Hepatocyte (in vitro differentiated cells): Measurements from ENCODE around the gene PDLIM1.

Source experiments
- CTCF ChIP-seq: fragments of 200-600 bp; sonication (generic); IDR thresholded peaks from 2 replicates; pipeline ENCODE4 v1.5.1; 2016; ENCODE audit warnings: antibody characterized with exemption, mild to moderate bottlenecking; ENCODE audit not compliant: poor library complexity
- EZH2phosphoT487 ChIP-seq: fragments of 200-600 bp; sonication (generic); IDR thresholded peaks from one replicate; pipeline ENCODE4 v1.6.1; 2018; ENCODE audit warnings: antibody characterized with exemption, mild to moderate bottlenecking, low read depth, moderate library complexity; ENCODE audit not compliant: unreplicated experiment, severe bottlenecking

- no peak for TF ChIP-seq CTCF
- TF ChIP-seq EZH2phosphoT487, result no peak
These were observed 103.2 kb downstream of the PDLIM1 start for GRCh38 chr10:95187617-95188016.
